ENCODE results near the gene DSCAML1.

GRCh38 chr11:117395476-117395875 is 401.5 kb downstream of the DSCAML1 start:
- TF ChIP-seq POLR2A (IDR thresholded peaks at IDR 0.05) (no peak), CTCF (IDR thresholded peaks at IDR 0.05) (no peak)

All from testis (tissue), 2 donors.